SKM-1 (cell line): ENCODE data around the gene CTBP1.
"Not testable (repeated sequence)": the region's sequence is repeated elsewhere in the genome, so short reads cannot be mapped to it uniquely, and the experiment has no call there.

Source experiments
- DNase-seq: peaks from one replicate; lab custom pipeline; 2025; ENCODE audit not compliant: unreplicated experiment; lab: John Stamatoyannopoulos, UW

The CTBP1 gene

GRCh38 chr4:1248245-1249147, at the start of gene CTBP1:
TSS of gene CTBP1 (minus strand) at chr4:1249130. CDS start at chr4:1241331, 7,799 bp downstream.
- DNase-seq, result peak; percentile 91

- DNase-seq, result no peak
Measured at GRCh38 chr4:1298461-1298860, 49.5 kb upstream of the CTBP1 start.

DNA sequence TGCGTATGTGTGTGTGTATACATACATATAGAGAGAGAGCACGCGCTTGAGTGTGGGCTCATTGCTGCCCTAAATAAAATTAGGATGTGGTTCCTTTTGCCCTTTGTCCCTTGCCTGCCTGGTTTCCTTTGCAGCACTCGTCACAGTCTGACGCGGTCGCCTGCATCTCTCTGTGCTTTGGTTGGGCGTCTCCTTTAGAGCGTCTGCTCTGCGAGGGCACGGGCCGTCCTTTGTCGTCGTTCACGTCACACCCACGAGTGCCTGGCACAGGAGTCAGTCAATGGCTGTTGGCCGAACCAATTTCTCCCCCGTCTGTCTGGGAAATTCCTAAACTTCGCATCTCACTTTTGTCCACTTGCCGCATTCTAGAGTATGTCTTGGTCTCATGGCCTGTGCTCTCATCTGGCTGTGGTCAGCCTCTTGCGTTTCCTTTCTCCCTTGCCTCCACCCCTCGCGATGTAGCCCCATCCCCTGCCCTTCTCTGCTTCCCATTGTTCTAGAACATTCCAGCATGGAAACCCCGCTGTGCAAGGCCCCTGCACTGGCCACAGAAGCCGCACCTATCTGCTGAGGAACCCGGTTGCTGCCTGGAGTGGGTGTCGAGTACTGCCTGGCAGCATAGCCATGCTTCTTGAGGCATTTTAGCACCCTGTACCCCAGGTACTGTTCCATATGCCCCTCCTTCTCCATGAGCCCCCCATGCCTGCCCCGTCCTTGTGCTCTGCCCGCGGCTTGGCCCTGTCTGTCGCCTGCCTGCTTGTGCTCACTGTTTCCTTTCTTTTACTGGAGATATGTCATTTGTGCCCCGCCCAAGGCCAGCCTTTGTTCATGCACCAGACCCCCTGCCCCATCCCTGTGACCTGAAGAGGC, 48.8 kb upstream of the CTBP1 start:
- DNase-seq, result no peak

GRCh38 chr4:1297023-1297395, 48.1 kb upstream of the CTBP1 start:
- no peak for DNase-seq

GRCh38 chr4:1296324-1297022, 47.5 kb upstream of the CTBP1 start:
- DNase-seq, result no peak

DNA sequence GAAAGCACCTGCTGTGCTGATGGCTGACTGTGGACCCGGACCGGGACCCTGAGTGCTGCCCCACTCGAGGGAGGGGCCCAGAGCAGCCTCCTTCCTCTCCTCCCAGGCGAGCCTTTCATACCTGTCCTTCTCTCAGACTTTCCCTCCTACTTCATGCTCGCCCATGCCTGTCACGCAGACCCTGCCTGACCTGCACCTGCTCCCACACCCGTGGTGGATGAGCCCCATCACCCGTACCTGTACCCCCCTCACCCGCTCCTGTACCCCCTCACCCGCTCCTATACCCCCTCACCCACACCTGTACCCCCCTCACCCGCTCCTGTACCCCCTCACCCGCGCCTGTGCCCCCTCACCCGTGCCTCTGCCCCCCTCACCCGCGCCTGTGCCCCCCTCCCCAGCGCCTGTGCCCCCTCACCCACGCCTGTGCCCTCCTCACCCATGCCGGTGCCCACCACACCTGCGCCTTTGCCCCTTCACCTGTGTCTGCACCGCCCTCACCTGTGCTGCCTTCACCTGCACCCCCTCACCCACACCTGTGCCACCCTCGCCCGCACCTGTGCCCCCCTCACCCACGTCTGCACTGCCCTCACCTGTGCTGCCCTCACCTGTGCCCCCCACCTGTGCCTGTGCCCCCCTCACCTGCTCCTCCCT, 46.6 kb upstream of the CTBP1 start:
- no peak for DNase-seq

GRCh38 chr4:1294891-1295290, 46.0 kb upstream of the CTBP1 start:
- DNase-seq, result no peak

- no peak for DNase-seq
Measured at GRCh38 chr4:1294424-1294823, 45.5 kb upstream of the CTBP1 start.

DNA sequence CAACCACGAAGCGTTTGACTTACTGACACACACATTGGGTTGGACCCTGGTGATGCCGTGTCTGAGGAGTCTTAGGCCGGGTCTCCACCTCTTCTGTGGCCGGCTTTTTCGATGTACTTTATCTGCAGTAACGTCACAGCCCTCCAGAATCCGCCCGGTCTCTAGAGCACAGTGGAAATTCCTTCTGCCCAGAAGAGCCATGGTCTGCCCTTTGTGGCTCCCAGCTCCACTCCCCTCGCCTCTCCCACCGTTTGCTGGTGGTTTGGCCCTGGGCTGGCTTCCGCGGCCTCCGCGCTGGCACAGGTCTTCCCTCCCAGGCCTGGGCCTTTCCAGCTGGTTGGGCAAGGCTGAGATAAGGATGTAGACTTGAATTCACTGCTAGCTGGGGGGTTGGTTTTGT, 45.1 kb upstream of the CTBP1 start:
- DNase-seq, result no peak

GRCh38 chr4:1293531-1293941, 44.6 kb upstream of the CTBP1 start:
- DNase-seq, result no peak

DNA sequence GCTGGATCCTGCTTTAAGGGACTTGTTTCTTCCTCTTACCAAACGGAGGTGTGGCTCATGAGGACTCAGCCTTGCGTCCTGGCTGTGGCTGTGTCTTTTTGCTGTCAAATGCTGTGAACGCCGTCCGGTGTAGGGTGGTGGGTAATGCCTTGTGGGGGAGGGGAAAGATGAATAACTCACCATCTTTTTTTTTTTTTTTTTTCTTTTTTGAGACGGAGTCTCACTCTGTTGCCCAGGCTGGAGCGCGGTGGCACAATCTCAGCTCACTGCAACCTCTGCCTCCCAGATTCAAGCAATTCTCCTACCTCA, 43.7 kb upstream of the CTBP1 start:
- DNase-seq, result not testable (repeated sequence)

GRCh38 chr4:1291996-1292702, 43.2 kb upstream of the CTBP1 start:
- DNase-seq, result no peak

- no peak for DNase-seq
Measured at GRCh38 chr4:1291091-1291490, 42.2 kb upstream of the CTBP1 start.

- no peak for DNase-seq
Measured at GRCh38 chr4:1290165-1290977, 41.4 kb upstream of the CTBP1 start.

DNA sequence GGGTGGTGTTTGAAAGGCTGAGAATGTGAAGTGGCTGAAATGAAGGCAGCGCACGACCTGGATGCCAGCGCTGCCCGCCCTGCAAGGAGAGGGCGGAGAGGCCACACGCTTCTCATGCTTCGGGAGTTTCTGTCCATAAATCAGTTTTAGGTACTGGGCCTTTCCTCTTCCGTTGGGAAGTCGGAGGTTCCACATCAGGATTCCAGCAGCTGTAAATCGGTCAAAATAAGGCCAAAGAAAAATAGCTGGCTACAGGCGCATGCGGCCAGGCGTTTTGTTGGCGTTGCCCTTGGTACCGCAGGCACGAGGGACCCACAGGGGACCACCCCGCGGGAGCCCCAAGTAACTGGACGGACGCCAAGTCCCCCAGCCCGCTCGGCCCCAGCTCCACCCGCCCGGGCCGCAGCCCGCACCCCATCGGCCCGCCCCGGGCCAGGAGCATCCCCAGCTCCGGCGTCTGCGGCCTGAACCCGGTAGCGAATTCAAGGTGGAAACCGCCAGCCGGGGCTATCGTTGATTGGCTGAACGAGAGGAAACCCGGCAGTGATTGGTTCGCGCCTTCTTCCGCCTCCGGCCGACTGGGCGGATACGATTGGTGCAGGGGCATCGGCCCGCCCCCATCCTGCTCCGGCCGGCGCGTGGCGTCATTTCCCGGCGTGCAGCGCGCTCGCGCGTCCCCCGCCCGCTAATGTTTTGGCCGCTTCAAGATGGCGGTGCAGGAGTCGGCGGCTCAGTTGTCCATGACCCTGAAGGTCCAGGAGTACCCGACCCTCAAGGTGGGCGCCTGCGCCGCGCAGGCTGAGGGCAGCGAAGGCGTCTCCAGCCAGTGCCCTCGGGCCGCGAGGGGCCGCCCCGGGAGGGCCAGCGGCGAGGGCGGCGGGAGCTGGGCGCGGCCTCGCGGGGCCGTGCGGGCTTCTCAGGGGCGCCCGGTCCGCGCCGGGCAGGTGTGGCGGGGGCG, 40.6 kb upstream of the CTBP1 start, which contains the start of gene MAEA:
TSS of gene MAEA (plus strand) at position 685 of the 958 bp plus-strand sequence. CDS start at position 708, 23 bp downstream.
- peak; percentile 98 for DNase-seq

GRCh38 chr4:1288786-1289185, 39.9 kb upstream of the CTBP1 start:
- no peak for DNase-seq

DNA sequence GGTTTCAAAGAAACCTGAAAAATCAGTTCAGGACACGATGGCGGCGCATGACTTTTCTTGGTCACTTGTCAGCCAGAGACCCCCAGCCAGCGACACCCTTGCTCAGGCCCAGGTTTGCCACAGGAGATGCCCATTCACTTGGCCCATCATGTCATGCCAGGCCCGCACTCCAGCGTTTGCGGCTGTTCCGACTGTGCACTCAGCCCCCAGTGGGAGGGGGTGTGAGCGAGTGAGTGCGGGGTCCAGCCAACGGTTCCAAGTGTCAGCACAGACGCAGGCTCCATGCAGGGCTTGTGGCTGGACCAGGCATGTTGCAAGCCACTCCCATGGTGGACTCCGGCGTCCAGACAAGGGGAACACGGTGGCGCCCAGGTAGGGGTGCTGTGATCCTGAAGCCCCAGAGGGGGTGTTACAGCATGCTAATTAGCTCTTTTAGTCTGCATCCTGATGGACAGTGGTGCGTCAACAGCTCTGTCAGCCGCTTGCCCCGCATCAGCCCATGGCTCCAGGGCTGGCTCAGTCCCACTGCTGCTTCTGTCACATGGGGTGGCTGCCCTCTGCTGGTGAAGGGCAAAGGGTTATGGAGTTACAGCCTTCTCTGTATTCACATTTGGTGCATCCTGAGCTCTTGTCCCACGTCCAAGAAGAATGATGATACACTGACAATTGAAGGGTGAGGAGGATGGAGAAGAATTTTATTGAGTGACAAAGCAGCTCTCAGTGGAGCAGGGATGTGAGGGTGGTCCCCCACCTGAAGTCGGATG, 37.0 kb upstream of the CTBP1 start:
- peak; percentile 35 for DNase-seq
